Subcutaneous abdominal adipose tissue (tissue), 5 donors: ENCODE results near the gene MAGEC1.

Experiments used
- H3K27ac ChIP-seq: one replicate; pipeline ENCODE4 v1.7.0; 2013; ENCODE audit warnings: low read depth, mild to moderate bottlenecking, inconsistent platforms, low read length, moderate library complexity
- H3K27me3 ChIP-seq, 5 donors: one replicate each; pipeline ENCODE4 v1.7.0; 2013; ENCODE audit warnings: low read length in 5 of 5, inconsistent platforms in 1 of 5; ENCODE audit not compliant: control insufficient read depth in 5 of 5, insufficient read depth in 4 of 5
- H3K36me3 ChIP-seq, 5 donors: one replicate each; pipeline ENCODE4 v1.7.0; 2013; ENCODE audit warnings: low read length in 5 of 5; ENCODE audit not compliant: control insufficient read depth in 5 of 5, insufficient read depth in 5 of 5
- H3K4me1 ChIP-seq, 5 donors: one replicate each; pipeline ENCODE4 v1.7.0; 2013; ENCODE audit warnings: low read length in 5 of 5, mild to moderate bottlenecking in 3 of 5, moderate library complexity in 1 of 5; ENCODE audit not compliant: control insufficient read depth in 5 of 5, insufficient read depth in 5 of 5
- H3K4me3 ChIP-seq, 5 donors: one replicate each; pipeline ENCODE4 v1.7.0; 2013; ENCODE audit warnings: low read length in 5 of 5, low read depth in 1 of 5
- H3K9ac ChIP-seq, 5 donors: one replicate each; pipeline ENCODE4 v1.7.0; 2013; ENCODE audit warnings: low read length in 5 of 5, mild to moderate bottlenecking in 4 of 5, moderate library complexity in 3 of 5
- H3K9me3 ChIP-seq, 5 donors: one replicate each; pipeline ENCODE4 v1.7.0; 2013; ENCODE audit warnings: low read length in 5 of 5; ENCODE audit not compliant: control insufficient read depth in 5 of 5
- donor health status: healthy.
- donor health status: healthy.
- donor health status: healthy.
- donor health status: healthy.
- donor health status: healthy.

Gene MAGEC1

DNA sequence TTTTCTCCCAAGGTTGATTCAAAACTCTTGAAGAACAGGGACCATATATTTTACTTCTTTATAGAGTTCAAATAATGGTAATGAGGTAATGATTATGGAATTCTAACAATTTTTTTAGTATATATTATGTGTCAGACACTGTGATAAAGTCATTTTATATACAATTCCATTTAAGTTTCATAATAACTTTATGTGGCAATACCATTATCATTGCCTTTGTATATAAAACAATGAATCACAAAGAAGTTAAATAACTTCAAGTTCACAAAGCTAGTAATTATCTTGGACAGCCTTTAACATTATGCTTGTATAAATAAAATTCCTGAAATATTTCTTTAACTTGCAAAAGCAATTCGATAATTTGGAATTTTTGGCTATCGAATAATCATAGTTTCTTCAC is 20.6 kb downstream of the MAGEC1 start:
- no peaks in the 10 kb centered on the region for H3K9me3 ChIP-seq
- no peak overlapping the region for H3K9ac ChIP-seq
- no peak overlapping the region for H3K27ac ChIP-seq
- H3K27me3 ChIP-seq: no peaks in the 10 kb centered on the region
- H3K4me1 ChIP-seq: no peaks in the 10 kb centered on the region
- no peak overlapping the region for H3K4me3 ChIP-seq
- no peaks in the 10 kb centered on the region for H3K36me3 ChIP-seq

DNA sequence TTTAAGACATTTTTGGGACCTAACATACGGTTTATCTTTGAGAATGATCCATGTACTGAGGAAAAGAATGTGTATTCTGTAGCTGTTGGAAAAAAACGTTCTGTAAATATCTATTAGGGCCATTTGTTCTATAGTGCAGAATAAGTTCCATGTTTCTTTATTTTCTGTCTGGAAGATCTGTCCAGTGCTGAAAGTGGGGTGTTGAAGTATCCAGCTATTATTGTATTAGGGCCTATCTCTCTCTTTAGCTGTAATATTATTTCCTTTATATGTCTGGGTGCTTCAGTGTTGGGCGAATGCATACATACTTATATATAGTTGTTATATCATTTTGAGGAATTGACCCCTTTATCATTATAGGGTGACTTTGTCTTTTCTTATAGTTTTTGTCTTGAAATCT is 24.7 kb downstream of the MAGEC1 start:
- no peak overlapping the region for H3K4me3 ChIP-seq
- no peak overlapping the region for H3K27ac ChIP-seq
- H3K9me3 ChIP-seq: no peaks in the 10 kb centered on the region
- no peaks in the 10 kb centered on the region for H3K4me1 ChIP-seq
- H3K36me3 ChIP-seq: no peaks in the 10 kb centered on the region
- no peak overlapping the region for H3K9ac ChIP-seq
- H3K27me3 ChIP-seq: no peaks in the 10 kb centered on the region

DNA sequence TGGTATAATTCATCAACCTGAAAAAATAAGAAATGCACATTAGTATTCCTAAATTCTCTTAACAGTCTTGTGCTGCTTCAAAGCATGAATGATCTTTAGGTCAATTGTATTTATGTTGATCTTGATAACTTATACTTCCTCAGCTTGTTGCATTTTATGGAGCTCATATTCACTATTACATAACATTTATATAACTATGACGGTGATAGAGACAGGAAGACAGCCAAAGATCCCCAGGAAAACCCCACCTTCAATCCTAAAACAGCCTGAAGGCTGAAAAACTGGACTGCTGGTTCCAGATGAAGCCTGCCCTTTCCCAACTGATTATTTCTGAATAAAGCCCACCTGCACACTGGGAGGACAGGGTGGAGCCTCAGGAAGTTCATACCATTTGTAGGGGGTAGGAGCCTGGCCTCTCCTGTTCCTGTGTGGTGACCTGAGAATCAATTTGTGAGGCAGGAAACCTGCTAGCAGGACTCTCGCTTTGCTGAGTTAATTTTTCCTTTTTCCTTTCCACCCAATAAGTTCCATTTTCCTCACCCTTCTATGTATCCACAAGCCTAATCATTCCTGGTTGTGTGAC is 30.5 kb downstream of the MAGEC1 start:
- Histone ChIP-seq H3K4me3 (no peak overlapping the region), H3K27me3 (peaks cover 0 to 2% (median 0%) of the 10 kb centered on the region in 5 donors), H3K9ac (no peak overlapping the region), H3K36me3 (no peaks in the 10 kb centered on the region), H3K4me1 (no peaks in the 10 kb centered on the region), H3K9me3 (peaks cover 0 to 13% (median 0%) of the 10 kb centered on the region in 5 donors), H3K27ac (no peak overlapping the region)

DNA sequence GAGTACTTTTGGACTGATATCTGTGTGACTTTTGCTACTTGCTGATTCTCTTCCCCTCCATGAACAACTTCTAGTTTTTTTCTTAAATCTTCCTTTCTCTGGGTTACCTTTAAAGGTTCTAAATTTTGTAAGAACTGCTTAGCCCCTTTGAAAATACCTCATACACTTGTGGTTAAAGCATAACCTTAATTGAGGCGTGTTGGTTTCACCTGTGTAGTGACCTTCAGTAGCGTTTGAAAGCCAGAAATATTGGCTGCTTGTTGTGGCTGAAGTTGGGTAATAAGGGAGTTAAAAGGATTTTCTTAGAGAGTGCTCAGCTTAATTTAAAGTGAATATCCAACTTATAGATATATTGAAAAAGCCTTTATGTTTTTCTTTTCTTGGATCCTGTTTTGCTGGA is 32.0 kb downstream of the MAGEC1 start:
- peaks cover 0 to 13% (median 0%) of the 10 kb centered on the region in 5 donors for H3K9me3 ChIP-seq
- no peaks in the 10 kb centered on the region for H3K4me1 ChIP-seq
- H3K4me3 ChIP-seq: no peak overlapping the region
- H3K27ac ChIP-seq: no peak overlapping the region
- peaks cover 0 to 2% (median 0%) of the 10 kb centered on the region in 5 donors for H3K27me3 ChIP-seq
- no peaks in the 10 kb centered on the region for H3K36me3 ChIP-seq
- H3K9ac ChIP-seq: no peak overlapping the region

DNA sequence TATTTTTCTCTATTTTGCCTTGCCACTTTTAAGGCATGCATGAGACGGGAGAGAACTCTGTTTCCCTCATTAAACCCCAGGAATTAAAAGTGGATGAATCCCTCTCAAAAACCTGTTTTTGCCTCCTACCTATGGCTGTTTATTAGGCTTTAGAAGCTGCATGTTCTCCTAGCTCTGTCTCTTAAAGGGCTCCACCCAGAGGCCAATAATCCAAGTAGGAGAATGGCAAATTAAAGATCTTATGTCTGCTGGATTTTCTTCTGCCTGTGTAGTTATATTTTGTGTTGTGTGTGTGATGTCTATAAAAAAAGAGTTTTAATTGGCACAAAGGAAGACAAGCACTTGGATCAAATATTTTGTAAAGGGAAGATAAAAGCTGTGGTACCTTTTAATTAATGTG is 32.4 kb downstream of the MAGEC1 start:
- no peak overlapping the region for H3K9ac ChIP-seq
- H3K9me3 ChIP-seq: peaks cover 0 to 13% (median 0%) of the 10 kb centered on the region in 5 donors
- no peak overlapping the region for H3K27ac ChIP-seq
- H3K4me3 ChIP-seq: no peak overlapping the region
- H3K4me1 ChIP-seq: no peaks in the 10 kb centered on the region
- H3K27me3 ChIP-seq: peaks cover 0 to 2% (median 0%) of the 10 kb centered on the region in 5 donors
- no peaks in the 10 kb centered on the region for H3K36me3 ChIP-seq

DNA sequence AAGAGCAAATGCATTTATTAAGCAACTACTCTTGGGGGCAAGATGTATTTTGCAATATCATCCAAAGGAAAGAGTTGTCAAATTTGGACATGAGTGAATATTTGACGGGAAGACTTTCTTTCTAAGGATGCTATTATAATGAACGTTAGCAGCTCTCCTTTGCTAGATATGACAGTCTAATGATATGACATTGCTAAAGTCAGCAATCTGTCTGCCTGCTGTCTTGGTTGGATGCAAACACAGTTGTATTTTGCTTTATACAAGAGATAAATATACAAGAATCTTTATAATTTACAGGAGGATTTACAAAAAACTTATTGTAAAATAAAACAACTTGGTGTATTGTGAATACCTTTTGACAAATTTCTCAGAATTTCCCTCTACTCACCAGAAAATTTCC is 37.5 kb downstream of the MAGEC1 start:
- Histone ChIP-seq H3K9me3 (peaks cover 0 to 13% (median 0%) of the 10 kb centered on the region in 5 donors), H3K4me1 (no peaks in the 10 kb centered on the region), H3K4me3 (no peak overlapping the region), H3K27ac (no peak overlapping the region), H3K36me3 (no peaks in the 10 kb centered on the region), H3K27me3 (peaks cover 0 to 2% (median 0%) of the 10 kb centered on the region in 5 donors), H3K9ac (no peak overlapping the region)

DNA sequence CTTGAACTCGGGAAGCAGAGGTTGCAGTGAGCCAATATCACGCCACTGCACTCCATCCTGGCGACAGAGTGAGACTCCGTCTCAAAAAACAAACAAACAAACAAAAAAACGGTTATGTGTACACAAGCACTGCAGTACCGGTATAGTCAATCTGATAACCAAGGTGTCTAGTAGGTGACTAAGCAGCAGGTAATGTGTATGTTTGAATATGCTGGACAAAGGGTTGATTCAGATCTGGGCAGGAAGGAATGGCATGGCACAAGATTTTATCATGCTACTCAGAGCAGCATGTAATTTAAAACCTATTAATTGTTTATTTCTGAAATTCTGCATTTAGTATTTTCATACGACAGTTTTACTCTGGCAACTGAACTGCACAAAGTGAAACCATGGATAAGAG is 41.7 kb downstream of the MAGEC1 start:
- Histone ChIP-seq H3K4me3 (no peak overlapping the region), H3K9me3 (no peaks in the 10 kb centered on the region), H3K9ac (no peak overlapping the region), H3K27me3 (no peaks in the 10 kb centered on the region), H3K4me1 (no peaks in the 10 kb centered on the region), H3K36me3 (no peaks in the 10 kb centered on the region), H3K27ac (no peak overlapping the region)

DNA sequence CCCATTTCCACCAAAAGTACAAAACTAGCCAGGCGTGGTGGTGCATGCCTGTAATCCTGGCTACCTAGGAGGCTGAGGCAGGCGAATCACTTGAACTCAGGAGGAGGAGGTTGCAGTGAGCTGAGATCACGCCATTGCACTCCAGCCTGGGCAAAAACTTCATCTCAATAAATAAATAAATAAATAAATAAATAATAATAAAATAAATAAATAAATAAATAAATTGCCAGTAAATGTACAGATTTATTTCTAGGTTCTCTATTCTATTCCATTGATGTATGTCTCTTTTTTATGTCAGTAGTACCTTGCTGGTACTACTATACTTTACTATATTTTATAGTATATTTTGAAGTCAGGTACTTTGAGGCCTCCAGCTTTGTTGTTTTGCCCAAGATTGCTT is 43.7 kb downstream of the MAGEC1 start:
- Histone ChIP-seq H3K9ac (no peak overlapping the region), H3K27me3 (no peaks in the 10 kb centered on the region), H3K27ac (no peak overlapping the region), H3K36me3 (no peaks in the 10 kb centered on the region), H3K9me3 (peaks cover 0 to 4% (median 0%) of the 10 kb centered on the region in 5 donors), H3K4me3 (no peak overlapping the region), H3K4me1 (no peaks in the 10 kb centered on the region)

DNA sequence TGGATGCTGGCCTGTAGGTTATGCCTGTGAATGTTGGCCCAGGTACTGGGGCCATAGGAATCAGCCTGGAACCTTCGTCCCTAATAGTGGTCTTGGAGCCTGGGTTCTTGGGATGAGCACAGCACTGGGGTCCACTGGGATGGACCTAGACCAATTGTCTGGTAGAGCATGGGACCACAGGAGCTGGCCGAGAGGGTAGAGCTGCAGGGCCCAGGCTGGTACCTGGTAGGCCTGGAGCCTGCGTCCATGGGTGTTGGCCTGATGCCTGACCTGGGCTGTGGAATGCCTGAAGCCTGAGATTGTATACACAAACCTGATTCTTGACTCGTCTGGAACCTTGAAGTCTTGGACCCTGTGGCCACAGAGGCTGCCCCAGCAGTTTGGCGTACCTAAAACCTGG is 48.9 kb downstream of the MAGEC1 start:
- H3K27ac ChIP-seq: no peak overlapping the region
- no peak overlapping the region for H3K4me3 ChIP-seq
- peaks cover 0 to 7% (median 3%) of the 10 kb centered on the region in 5 donors for H3K9me3 ChIP-seq
- no peaks in the 10 kb centered on the region for H3K4me1 ChIP-seq
- H3K9ac ChIP-seq: no peak overlapping the region
- no peaks in the 10 kb centered on the region for H3K27me3 ChIP-seq
- H3K36me3 ChIP-seq: no peaks in the 10 kb centered on the region

DNA sequence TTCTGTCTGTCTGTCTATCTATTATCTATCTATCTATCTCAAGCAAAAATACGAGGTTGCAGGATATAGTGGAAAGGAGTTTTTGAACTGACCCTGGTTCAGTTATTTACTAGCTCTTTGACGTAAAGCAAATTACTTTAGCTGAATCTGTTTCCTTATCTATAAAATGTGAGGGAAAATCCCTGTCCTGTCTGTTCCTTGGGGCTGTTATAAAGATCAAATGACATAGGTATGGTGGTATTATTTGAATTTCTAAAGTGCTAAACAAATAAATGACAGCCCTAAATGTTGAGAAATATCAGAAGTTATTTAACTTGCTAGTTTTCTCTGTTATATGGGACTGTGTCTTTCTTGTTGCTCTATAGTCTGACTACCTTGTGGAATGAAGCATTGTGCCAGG is 55.0 kb downstream of the MAGEC1 start:
- Histone ChIP-seq H3K9ac (no peak overlapping the region), H3K36me3 (no peaks in the 10 kb centered on the region), H3K9me3 (peaks cover 0 to 4% (median 0%) of the 10 kb centered on the region in 5 donors), H3K4me1 (no peaks in the 10 kb centered on the region), H3K4me3 (no peak overlapping the region), H3K27ac (no peak overlapping the region), H3K27me3 (peaks cover 0 to 4% (median 0%) of the 10 kb centered on the region in 5 donors)
